ENCODE results near the gene PIGX. TPM values are rescaled to one million over a fixed set of nuclear protein-coding genes. Genes with fewer than 3 reads are reported as not detected.

Gene PIGX
- total RNA-seq, 2 donors from 2014 or later, result 19.5 to 23.3 TPM

GRCh38 chr3:196686436-196686835 lies 25.7 kb upstream of the PIGX start:
- H3K27me3 ChIP-seq, result no peaks in the 10 kb centered on the region
- H3K27ac ChIP-seq, result no peak overlapping the region
- no peak for DNase-seq
- H3K36me3 ChIP-seq, result no peaks in the 10 kb centered on the region
- no peak overlapping the region for H3K4me3 ChIP-seq
- H3K9me3 ChIP-seq, result no peaks in the 10 kb centered on the region
- intact Hi-C loops (cut with DNase I), result no loop called here
- no peaks in the 10 kb centered on the region for H3K4me1 ChIP-seq
- TF ChIP-seq CTCF (IDR thresholded peaks at IDR 0.05), result no peak
- peak overlapping the region in 1 of 2 donors; percentile 3 for H3K9ac ChIP-seq (ENCODE audit: low read depth in 2 of 2, low read length in 2 of 2)

- Histone ChIP-seq H3K27me3 (no peaks in the 10 kb centered on the region), H3K27ac (no peak overlapping the region), H3K4me1 (no peaks in the 10 kb centered on the region), H3K9me3 (no peaks in the 10 kb centered on the region), H3K9ac (ENCODE audit: low read depth in 2 of 2, low read length in 2 of 2) (no peak overlapping the region), H3K36me3 (no peaks in the 10 kb centered on the region), H3K4me3 (no peak overlapping the region)
- intact Hi-C loops (cut with DNase I), result no loop called here
- TF ChIP-seq CTCF (IDR thresholded peaks at IDR 0.05), result no peak
- DNase-seq, result peak; percentile 22
Measured at GRCh38 chr3:196688349-196688748, 23.8 kb upstream of the PIGX start.

- intact Hi-C loops (cut with DNase I), result no loop called here
- TF ChIP-seq CTCF (IDR thresholded peaks at IDR 0.05), result no peak
- DNase-seq, result no peak
Measured at GRCh38 chr3:196689941-196690660, 22.1 kb upstream of the PIGX start.

GRCh38 chr3:196691386-196691785 lies 20.8 kb upstream of the PIGX start:
- Histone ChIP-seq H3K4me1 (no peaks in the 10 kb centered on the region), H3K4me3 (no peak overlapping the region), H3K27me3 (no peaks in the 10 kb centered on the region), H3K9ac (ENCODE audit: low read depth in 2 of 2, low read length in 2 of 2) (no peak overlapping the region), H3K36me3 (no peaks in the 10 kb centered on the region), H3K27ac (no peak overlapping the region), H3K9me3 (no peaks in the 10 kb centered on the region)
- no peak for TF ChIP-seq CTCF (IDR thresholded peaks at IDR 0.05)
- intact Hi-C loops (cut with DNase I), result no loop called here
- no peak for DNase-seq

More at GRCh38 chr3:196689941-196690660, 22.1 kb upstream of the PIGX start:
- Histone ChIP-seq H3K27ac (no peak overlapping the region), H3K4me1 (no peaks in the 10 kb centered on the region), H3K27me3 (no peaks in the 10 kb centered on the region), H3K9me3 (no peaks in the 10 kb centered on the region), H3K4me3 (no peak overlapping the region), H3K36me3 (no peaks in the 10 kb centered on the region), H3K9ac (ENCODE audit: low read depth in 2 of 2, low read length in 2 of 2) (no peak overlapping the region)

- Histone ChIP-seq H3K27me3 (no peaks in the 10 kb centered on the region), H3K4me1 (no peaks in the 10 kb centered on the region), H3K27ac (no peak overlapping the region), H3K9ac (ENCODE audit: low read depth in 2 of 2, low read length in 2 of 2) (no peak overlapping the region), H3K36me3 (no peaks in the 10 kb centered on the region), H3K4me3 (no peak overlapping the region), H3K9me3 (no peaks in the 10 kb centered on the region)
- no peak for DNase-seq
- intact Hi-C loops (cut with DNase I), result no loop called here
- TF ChIP-seq CTCF (IDR thresholded peaks at IDR 0.05), result no peak
Measured at GRCh38 chr3:196694202-196694638, 18.0 kb upstream of the PIGX start.

Measured in colonic mucosa (tissue), 4 donors.